ENCODE measurements around the gene EMP2. TPM values are rescaled to one million over a fixed set of nuclear protein-coding genes. Genes with fewer than 3 reads are reported as not detected.

Gene EMP2
- total RNA-seq, 2 donors from 2014 or later: 19.0 to 20.7 TPM

DNA sequence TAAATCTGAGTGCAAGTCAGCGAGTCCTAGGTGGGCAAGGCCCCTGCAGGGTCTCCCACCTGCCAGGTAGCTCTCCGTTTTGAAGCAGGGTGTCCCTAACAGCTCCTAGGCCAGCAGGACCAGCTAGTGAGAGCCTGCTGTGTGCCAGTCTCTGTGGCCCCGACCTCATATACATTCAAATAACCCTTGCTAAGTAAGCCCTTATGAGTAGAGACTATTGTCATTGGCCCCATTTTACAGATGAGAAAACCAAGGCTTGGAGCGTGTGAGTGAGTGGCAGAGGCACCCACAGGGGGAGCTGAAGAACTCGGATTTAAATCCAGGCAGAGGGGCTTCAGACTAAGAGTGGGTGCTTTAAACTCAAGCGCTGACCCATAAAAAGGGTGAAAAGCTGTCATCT lies 39.7 kb upstream of the EMP2 start:
- Mint-ChIP-seq H3K36me3 (ENCODE audit: low read depth) (no peaks in the 10 kb centered on the region), H3K4me3 (peak overlapping the region; percentile 47), H3K27ac (no peak overlapping the region), H3K4me1 (peaks cover 39% of the 10 kb centered on the region), H3K9me3 (no peaks in the 10 kb centered on the region), H3K27me3 (ENCODE audit: insufficient read depth) (peaks cover 30% of the 10 kb centered on the region)
- Histone ChIP-seq H3K36me3 (ENCODE audit: control insufficient read depth, insufficient read depth, low read length) (no peaks in the 10 kb centered on the region), H3K4me3 (ENCODE audit: low read length) (no peak overlapping the region), H3K9me3 (ENCODE audit: control insufficient read depth, low read length) (no peaks in the 10 kb centered on the region), H3K27me3 (ENCODE audit: control insufficient read depth, insufficient read depth, low read length, poor library complexity, severe bottlenecking) (peaks cover 6% of the 10 kb centered on the region), H3K9ac (ENCODE audit: extremely low read depth, low read length, poor library complexity, severe bottlenecking) (no peak overlapping the region), H3K27ac (ENCODE audit: low read depth, low read length) (no peak overlapping the region), H3K4me1 (ENCODE audit: control insufficient read depth, insufficient read depth, low read length) (peaks cover 19% of the 10 kb centered on the region)
- DNase-seq: no peak
- TF ChIP-seq, protein P1, sequence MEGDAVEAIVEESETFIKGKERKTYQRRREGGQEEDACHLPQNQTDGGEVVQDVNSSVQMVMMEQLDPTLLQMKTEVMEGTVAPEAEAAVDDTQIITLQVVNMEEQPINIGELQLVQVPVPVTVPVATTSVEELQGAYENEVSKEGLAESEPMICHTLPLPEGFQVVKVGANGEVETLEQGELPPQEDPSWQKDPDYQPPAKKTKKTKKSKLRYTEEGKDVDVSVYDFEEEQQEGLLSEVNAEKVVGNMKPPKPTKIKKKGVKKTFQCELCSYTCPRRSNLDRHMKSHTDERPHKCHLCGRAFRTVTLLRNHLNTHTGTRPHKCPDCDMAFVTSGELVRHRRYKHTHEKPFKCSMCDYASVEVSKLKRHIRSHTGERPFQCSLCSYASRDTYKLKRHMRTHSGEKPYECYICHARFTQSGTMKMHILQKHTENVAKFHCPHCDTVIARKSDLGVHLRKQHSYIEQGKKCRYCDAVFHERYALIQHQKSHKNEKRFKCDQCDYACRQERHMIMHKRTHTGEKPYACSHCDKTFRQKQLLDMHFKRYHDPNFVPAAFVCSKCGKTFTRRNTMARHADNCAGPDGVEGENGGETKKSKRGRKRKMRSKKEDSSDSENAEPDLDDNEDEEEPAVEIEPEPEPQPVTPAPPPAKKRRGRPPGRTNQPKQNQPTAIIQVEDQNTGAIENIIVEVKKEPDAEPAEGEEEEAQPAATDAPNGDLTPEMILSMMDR (conservative IDR thresholded peaks at IDR 0.05): no peak
- 84 to 86% methylated on average over 6 of the region's 6 CpGs for WGBS, 2 experiments (ENCODE audit: insufficient coverage in 1 of 2, insufficient read length in 1 of 2)

DNA sequence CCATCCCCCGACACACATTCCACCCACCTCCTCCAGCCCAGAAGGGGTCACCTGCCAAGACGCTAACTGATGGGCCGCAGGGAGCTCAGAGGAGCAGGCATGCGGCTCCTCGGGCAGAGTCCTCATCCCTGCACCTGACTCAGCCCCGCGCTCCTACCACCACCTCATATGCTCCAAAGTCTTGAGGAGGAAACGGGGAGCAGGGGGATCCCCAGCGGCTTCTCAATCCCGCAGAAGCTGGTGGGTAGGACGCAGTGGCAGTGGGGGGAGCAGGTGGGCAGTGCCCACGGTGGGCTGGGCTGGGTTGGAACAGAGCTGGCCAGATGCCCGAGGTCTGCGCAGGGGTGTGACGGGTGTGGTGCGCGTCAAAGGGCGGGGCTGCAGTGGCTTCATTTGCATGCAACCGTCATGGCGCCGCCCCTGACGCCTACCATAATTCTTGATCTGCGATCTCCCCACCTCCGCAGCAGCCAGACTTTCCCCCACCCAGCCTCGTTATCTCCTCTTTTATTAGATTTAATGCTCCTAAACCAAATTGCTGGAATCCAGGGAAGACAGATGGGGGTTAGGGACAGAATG lies 39.0 kb upstream of the EMP2 start:
- TF ChIP-seq, protein P1 (conservative IDR thresholded peaks at IDR 0.05): no peak
- Histone ChIP-seq H3K27me3 (ENCODE audit: control insufficient read depth, insufficient read depth, low read length, poor library complexity, severe bottlenecking) (peaks cover 6% of the 10 kb centered on the region), H3K4me1 (ENCODE audit: control insufficient read depth, insufficient read depth, low read length) (peaks cover 19% of the 10 kb centered on the region), H3K9me3 (ENCODE audit: control insufficient read depth, low read length) (no peaks in the 10 kb centered on the region), H3K4me3 (ENCODE audit: low read length) (no peak overlapping the region), H3K36me3 (ENCODE audit: control insufficient read depth, insufficient read depth, low read length) (no peaks in the 10 kb centered on the region), H3K9ac (ENCODE audit: extremely low read depth, low read length, poor library complexity, severe bottlenecking) (no peak overlapping the region), H3K27ac (ENCODE audit: low read depth, low read length) (no peak overlapping the region)
- 63 to 73% methylated on average over 10 to 25 of the region's 25 CpGs for WGBS, 2 experiments (ENCODE audit: insufficient coverage in 1 of 2, insufficient read length in 1 of 2)
- peak; percentile 86 for DNase-seq
- Mint-ChIP-seq H3K9me3 (no peaks in the 10 kb centered on the region), H3K27me3 (ENCODE audit: insufficient read depth) (peaks cover 30% of the 10 kb centered on the region), H3K4me3 (peak overlapping the region; percentile 47), H3K27ac (no peak overlapping the region), H3K36me3 (ENCODE audit: low read depth) (no peaks in the 10 kb centered on the region), H3K4me1 (peaks cover 39% of the 10 kb centered on the region)

DNA sequence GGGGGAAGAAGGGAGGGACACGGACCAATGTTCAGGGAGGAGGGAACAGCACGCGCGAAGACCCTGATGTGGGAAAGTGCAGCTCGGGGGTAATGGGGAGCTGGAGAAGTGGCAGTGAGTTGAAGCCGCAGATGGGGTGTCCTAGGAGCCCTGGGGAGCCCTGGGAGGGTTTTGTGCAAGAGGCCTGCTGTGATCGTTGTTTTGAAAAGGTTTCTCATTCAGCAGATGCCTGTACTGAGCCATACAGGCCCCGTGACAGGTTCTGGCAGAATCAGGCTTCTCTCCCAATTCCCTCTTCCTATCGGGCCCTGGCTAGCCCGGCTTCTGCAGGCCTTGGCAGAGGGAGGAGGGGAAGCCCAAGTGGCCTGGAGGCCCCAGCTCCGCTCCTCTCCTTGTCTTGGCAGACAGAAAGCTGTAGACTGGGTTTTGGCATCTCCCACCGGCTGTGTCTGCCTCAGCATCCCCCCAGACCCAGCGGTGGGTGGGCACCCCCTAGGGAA lies 38.4 kb upstream of the EMP2 start:
- Mint-ChIP-seq H3K9me3 (no peaks in the 10 kb centered on the region), H3K36me3 (ENCODE audit: low read depth) (no peaks in the 10 kb centered on the region), H3K4me3 (peak overlapping the region; percentile 47), H3K27ac (no peak overlapping the region), H3K27me3 (ENCODE audit: insufficient read depth) (peaks cover 32% of the 10 kb centered on the region), H3K4me1 (peaks cover 37% of the 10 kb centered on the region)
- H3K9ac ChIP-seq (ENCODE audit: extremely low read depth, low read length, poor library complexity, severe bottlenecking): no peak overlapping the region
- TF ChIP-seq, protein P1 (conservative IDR thresholded peaks at IDR 0.05): no peak
- no peak overlapping the region for H3K27ac ChIP-seq (ENCODE audit: low read depth, low read length)
- peaks cover 6% of the 10 kb centered on the region for H3K27me3 ChIP-seq (ENCODE audit: control insufficient read depth, insufficient read depth, low read length, poor library complexity, severe bottlenecking)
- DNase-seq: no peak
- no peaks in the 10 kb centered on the region for H3K36me3 ChIP-seq (ENCODE audit: control insufficient read depth, insufficient read depth, low read length)
- 74 to 75% methylated on average over 5 to 13 of the region's 13 CpGs for WGBS, 2 experiments (ENCODE audit: insufficient coverage in 1 of 2, insufficient read length in 1 of 2)
- H3K4me3 ChIP-seq (ENCODE audit: low read length): no peak overlapping the region
- H3K4me1 ChIP-seq (ENCODE audit: control insufficient read depth, insufficient read depth, low read length): peaks cover 19% of the 10 kb centered on the region
- H3K9me3 ChIP-seq (ENCODE audit: control insufficient read depth, low read length): no peaks in the 10 kb centered on the region
